ENCODE data around the gene ALDH9A1.

The ALDH9A1 gene

GRCh38 chr1:165680303-165680702 is 18.1 kb downstream of the ALDH9A1 start:
- TF ChIP-seq CTCF (IDR thresholded peaks at IDR 0.05; ENCODE audit: control extremely low read depth, extremely low read depth, low read depth, missing control alignments), result no peak
- CTCF ChIA-PET, result no interaction called here
- POLR2A ChIA-PET, result no interaction called here

GRCh38 chr1:165679282-165680036 is 18.9 kb downstream of the ALDH9A1 start:
- CTCF ChIA-PET, result interaction anchor here (0.7 kb wide), 1 partner anchor 26 kb away, joined by 3 read pairs; no protein-coding TSS in a partner anchor
- DNase-seq (ENCODE audit: extremely low spot score), result no peak
- no peak for TF ChIP-seq CTCF (IDR thresholded peaks at IDR 0.05; ENCODE audit: control extremely low read depth, extremely low read depth, low read depth, missing control alignments)
- POLR2A ChIA-PET, result no interaction called here

More at GRCh38 chr1:165680303-165680702, 18.1 kb downstream of the ALDH9A1 start:
- DNase-seq (ENCODE audit: extremely low spot score), result no peak

- CTCF ChIA-PET, result interaction anchor here (1.6 kb wide), 1 partner anchor 8 kb away, joined by 5 read pairs; no protein-coding TSS in a partner anchor
- POLR2A ChIA-PET, result no interaction called here
- no peak for TF ChIP-seq CTCF (IDR thresholded peaks at IDR 0.05; ENCODE audit: control extremely low read depth, extremely low read depth, low read depth, missing control alignments)
- no peak for DNase-seq (ENCODE audit: extremely low spot score)
Observed at GRCh38 chr1:165678509-165678908, 19.9 kb downstream of the ALDH9A1 start.

GRCh38 chr1:165675794-165676193 is 22.6 kb downstream of the ALDH9A1 start:
- ChIA-PET POLR2A (no interaction called here), CTCF (interaction anchor here (1.3 to 1.8 kb wide), 2 partner anchors 8 to 10 kb away, joined by 3 to 4 read pairs; no protein-coding TSS in a partner anchor)
- TF ChIP-seq CTCF (IDR thresholded peaks at IDR 0.05; ENCODE audit: control extremely low read depth, extremely low read depth, low read depth, missing control alignments), result no peak
- DNase-seq (ENCODE audit: extremely low spot score), result no peak

GRCh38 chr1:165674599-165674998 is 23.8 kb downstream of the ALDH9A1 start:
- CTCF ChIA-PET, result interaction anchor here (1.8 kb wide), 1 partner anchor 9 kb away, joined by 4 read pairs; no protein-coding TSS in a partner anchor
- no peak for DNase-seq (ENCODE audit: extremely low spot score)
- no peak for TF ChIP-seq CTCF (IDR thresholded peaks at IDR 0.05; ENCODE audit: control extremely low read depth, extremely low read depth, low read depth, missing control alignments)
- POLR2A ChIA-PET, result no interaction called here

GRCh38 chr1:165671526-165671925 is 26.8 kb downstream of the ALDH9A1 start:
- ChIA-PET CTCF (no interaction called here), POLR2A (no interaction called here)
- no peak for DNase-seq (ENCODE audit: extremely low spot score)
- TF ChIP-seq CTCF (IDR thresholded peaks at IDR 0.05; ENCODE audit: control extremely low read depth, extremely low read depth, low read depth, missing control alignments), result no peak
